Nucleus accumbens (tissue), 56 donors: Measurements from ENCODE around the gene POM121C.
"Not testable (repeated sequence)": the region's sequence is repeated elsewhere in the genome, so short reads cannot be mapped to it uniquely, and the experiment has no call there.

Experiments
- DNase-seq, 56 donors: peaks; one replicate each; lab custom pipeline; 2025; lab: John Stamatoyannopoulos, UW

The POM121C gene

DNA sequence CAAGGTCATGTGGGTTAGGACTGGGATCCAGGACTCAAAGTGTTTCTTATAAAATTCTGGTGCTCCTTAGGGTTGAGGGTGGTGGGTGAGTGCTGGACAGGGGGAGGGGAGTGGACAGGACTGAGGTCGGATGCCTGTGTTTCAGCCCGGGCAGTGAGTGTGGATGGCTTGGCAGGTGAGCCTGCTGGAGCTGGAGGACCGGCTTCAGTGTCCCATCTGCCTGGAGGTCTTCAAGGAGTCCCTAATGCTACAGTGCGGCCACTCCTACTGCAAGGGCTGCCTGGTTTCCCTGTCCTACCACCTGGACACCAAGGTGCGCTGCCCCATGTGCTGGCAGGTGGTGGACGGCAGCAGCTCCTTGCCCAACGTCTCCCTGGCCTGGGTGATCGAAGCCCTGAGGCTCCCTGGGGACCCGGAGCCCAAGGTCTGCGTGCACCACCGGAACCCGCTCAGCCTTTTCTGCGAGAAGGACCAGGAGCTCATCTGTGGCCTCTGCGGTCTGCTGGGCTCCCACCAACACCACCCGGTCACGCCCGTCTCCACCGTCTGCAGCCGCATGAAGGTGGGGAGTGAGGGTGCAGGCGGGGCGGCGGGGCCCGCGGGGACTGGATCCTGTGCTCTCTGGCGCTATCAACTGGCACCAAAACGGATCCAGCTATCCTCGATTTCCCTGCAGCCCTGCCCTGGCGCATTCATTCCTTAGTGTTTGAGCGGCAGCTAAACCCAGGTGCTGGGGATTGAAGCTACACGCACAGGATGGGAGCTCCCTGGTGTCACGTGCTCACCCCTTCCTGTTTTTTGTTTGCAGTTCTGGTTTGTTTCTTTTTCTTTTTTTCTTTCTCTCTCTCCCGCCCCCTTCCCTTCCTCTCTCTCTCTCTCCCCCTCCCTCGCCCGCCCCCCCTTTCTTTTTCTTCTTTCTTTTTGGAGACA, 87.1 kb downstream of the POM121C start:
- not testable (repeated sequence) for DNase-seq

DNA sequence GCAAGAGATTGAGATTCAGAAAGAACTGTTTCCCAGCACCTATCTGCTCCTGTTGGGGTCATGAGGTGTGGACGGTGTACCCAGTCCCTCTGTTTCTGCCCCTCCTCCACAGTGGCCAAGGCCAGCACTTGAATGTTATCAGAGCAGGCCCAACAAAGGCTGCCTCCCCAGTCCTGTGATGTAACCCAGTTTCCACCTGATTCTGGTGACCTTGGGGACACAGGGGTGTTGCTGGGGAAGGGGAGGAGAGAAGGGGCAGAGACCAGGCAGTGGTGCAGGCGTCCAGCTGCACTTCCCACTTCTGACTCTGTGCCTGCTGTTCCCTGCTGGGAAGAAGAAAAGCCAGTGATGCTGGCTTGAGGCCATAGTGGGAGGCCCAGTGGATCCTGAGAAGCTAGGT, 88.2 kb downstream of the POM121C start:
- not testable (repeated sequence) for DNase-seq

- DNase-seq, result not testable (repeated sequence)
Observed at GRCh38 chr7:75395329-75395728, 90.8 kb downstream of the POM121C start, which contains the start of gene TRIM73. TRIM73 (plus strand) TSS chr7:75395629; CDS start chr7:75398934, 3,305 bp downstream.

GRCh38 chr7:75393194-75393593, 92.9 kb downstream of the POM121C start:
- DNase-seq, result not testable (repeated sequence)

GRCh38 chr7:75374519-75375317, 111.4 kb downstream of the POM121C start:
- not testable (repeated sequence) for DNase-seq

- not testable (repeated sequence) for DNase-seq
Observed at GRCh38 chr7:75374144-75374518, 112.0 kb downstream of the POM121C start.

GRCh38 chr7:75367313-75367712, 118.8 kb downstream of the POM121C start:
- DNase-seq, result not testable (repeated sequence)
